ENCODE data around the gene USP31.

USP31 gene

GRCh38 chr16:23092072-23092800 lies 57.0 kb downstream of the USP31 start:
- DNase-seq, result no peak

- DNase-seq, result no peak
Observed at GRCh38 chr16:23089111-23089510, 60.1 kb downstream of the USP31 start.

GRCh38 chr16:23088018-23088417 lies 61.2 kb downstream of the USP31 start:
- DNase-seq, result no peak

GRCh38 chr16:23085949-23086348 lies 63.3 kb downstream of the USP31 start:
- no peak for DNase-seq

GRCh38 chr16:23082161-23082788 lies 67.0 kb downstream of the USP31 start:
- no peak for DNase-seq

GRCh38 chr16:23081675-23082119 lies 67.6 kb downstream of the USP31 start:
- no peak for DNase-seq

GRCh38 chr16:23080747-23081146 lies 68.5 kb downstream of the USP31 start:
- no peak for DNase-seq

GRCh38 chr16:23080329-23080728 lies 68.9 kb downstream of the USP31 start:
- DNase-seq, result no peak

- DNase-seq, result no peak
Observed at GRCh38 chr16:23079675-23080301, 69.5 kb downstream of the USP31 start.

GRCh38 chr16:23074423-23074822 lies 74.8 kb downstream of the USP31 start:
- DNase-seq, result no peak

GRCh38 chr16:23072769-23073549 lies 76.3 kb downstream of the USP31 start:
- DNase-seq, result no peak

GRCh38 chr16:23072084-23072599 lies 77.1 kb downstream of the USP31 start:
- DNase-seq, result no peak

- DNase-seq, result no peak
Observed at GRCh38 chr16:23071196-23072083, 77.8 kb downstream of the USP31 start.

GRCh38 chr16:23069844-23070243 lies 79.4 kb downstream of the USP31 start:
- no peak for DNase-seq

- DNase-seq, result no peak
Observed at GRCh38 chr16:23068079-23068736, 81.0 kb downstream of the USP31 start.

- no peak for DNase-seq
Observed at GRCh38 chr16:23066676-23067075, 82.6 kb downstream of the USP31 start.

- no peak for DNase-seq
Observed at GRCh38 chr16:23064639-23065038, 84.6 kb downstream of the USP31 start.

GRCh38 chr16:23062524-23062923 lies 86.7 kb downstream of the USP31 start:
- no peak for DNase-seq

GRCh38 chr16:23061669-23062068 lies 87.6 kb downstream of the USP31 start:
- DNase-seq, result no peak

GRCh38 chr16:23060458-23061320 lies 88.6 kb downstream of the USP31 start:
- peak; percentile 76 for DNase-seq
